ENCODE results near the gene GTF2F2. TPM values are rescaled to one million over a fixed set of nuclear protein-coding genes. Genes with fewer than 3 reads are reported as not detected.

Gene GTF2F2
- total and polyA plus RNA-seq, 2 experiments from 2014 or later: 42.1 to 75.6 TPM

DNA sequence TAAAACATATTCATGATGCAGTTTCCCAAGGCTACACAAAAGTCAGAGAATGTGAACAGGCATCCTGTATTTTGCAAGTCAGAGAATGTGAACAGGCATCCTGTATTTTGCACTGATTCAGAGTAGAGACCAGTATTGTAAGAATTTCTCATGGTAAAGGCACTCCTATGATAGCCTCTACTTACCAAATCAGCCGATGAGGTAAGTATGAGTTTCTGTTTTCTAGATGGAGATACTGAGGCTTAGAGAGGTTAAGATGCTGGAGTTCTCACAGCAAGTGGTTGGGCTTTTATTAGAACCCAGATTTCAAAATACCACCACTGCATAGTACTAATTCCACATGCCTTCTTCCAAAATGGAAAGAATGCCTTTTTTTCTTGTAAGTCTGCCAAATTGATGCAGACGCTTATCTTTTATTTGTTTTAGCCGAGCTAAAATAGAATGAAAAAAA lies 208.4 kb downstream of the GTF2F2 start (continued):
- TF ChIP-seq, protein P1, sequence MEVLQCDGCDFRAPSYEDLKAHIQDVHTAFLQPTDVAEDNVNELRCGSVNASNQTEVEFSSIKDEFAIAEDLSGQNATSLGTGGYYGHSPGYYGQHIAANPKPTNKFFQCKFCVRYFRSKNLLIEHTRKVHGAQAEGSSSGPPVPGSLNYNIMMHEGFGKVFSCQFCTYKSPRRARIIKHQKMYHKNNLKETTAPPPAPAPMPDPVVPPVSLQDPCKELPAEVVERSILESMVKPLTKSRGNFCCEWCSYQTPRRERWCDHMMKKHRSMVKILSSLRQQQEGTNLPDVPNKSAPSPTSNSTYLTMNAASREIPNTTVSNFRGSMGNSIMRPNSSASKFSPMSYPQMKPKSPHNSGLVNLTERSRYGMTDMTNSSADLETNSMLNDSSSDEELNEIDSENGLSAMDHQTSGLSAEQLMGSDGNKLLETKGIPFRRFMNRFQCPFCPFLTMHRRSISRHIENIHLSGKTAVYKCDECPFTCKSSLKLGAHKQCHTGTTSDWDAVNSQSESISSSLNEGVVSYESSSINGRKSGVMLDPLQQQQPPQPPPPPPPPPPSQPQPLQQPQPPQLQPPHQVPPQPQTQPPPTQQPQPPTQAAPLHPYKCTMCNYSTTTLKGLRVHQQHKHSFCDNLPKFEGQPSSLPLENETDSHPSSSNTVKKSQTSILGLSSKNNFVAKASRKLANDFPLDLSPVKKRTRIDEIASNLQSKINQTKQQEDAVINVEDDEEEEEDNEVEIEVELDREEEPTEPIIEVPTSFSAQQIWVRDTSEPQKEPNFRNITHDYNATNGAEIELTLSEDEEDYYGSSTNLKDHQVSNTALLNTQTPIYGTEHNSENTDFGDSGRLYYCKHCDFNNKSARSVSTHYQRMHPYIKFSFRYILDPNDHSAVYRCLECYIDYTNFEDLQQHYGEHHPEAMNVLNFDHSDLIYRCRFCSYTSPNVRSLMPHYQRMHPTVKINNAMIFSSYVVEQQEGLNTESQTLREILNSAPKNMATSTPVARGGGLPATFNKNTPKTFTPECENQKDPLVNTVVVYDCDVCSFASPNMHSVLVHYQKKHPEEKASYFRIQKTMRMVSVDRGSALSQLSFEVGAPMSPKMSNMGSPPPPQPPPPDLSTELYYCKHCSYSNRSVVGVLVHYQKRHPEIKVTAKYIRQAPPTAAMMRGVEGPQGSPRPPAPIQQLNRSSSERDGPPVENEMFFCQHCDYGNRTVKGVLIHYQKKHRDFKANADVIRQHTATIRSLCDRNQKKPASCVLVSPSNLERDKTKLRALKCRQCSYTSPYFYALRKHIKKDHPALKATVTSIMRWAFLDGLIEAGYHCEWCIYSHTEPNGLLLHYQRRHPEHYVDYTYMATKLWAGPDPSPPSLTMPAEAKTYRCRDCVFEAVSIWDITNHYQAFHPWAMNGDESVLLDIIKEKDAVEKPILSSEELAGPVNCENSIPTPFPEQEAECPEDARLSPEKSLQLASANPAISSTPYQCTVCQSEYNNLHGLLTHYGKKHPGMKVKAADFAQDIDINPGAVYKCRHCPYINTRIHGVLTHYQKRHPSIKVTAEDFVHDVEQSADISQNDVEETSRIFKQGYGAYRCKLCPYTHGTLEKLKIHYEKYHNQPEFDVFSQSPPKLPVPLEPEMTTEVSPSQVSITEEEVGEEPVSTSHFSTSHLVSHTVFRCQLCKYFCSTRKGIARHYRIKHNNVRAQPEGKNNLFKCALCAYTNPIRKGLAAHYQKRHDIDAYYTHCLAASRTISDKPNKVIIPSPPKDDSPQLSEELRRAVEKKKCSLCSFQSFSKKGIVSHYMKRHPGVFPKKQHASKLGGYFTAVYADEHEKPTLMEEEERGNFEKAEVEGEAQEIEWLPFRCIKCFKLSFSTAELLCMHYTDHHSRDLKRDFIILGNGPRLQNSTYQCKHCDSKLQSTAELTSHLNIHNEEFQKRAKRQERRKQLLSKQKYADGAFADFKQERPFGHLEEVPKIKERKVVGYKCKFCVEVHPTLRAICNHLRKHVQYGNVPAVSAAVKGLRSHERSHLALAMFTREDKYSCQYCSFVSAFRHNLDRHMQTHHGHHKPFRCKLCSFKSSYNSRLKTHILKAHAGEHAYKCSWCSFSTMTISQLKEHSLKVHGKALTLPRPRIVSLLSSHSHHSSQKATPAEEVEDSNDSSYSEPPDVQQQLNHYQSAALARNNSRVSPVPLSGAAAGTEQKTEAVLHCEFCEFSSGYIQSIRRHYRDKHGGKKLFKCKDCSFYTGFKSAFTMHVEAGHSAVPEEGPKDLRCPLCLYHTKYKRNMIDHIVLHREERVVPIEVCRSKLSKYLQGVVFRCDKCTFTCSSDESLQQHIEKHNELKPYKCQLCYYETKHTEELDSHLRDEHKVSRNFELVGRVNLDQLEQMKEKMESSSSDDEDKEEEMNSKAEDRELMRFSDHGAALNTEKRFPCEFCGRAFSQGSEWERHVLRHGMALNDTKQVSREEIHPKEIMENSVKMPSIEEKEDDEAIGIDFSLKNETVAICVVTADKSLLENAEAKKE (CRISPR knock-in tag; IDR thresholded peaks at IDR 0.05): no peak
- no peak for TF ChIP-seq JUNB (IDR thresholded peaks at IDR 0.05; ENCODE audit: unreplicated experiment)
- TF ChIP-seq, protein P2, sequence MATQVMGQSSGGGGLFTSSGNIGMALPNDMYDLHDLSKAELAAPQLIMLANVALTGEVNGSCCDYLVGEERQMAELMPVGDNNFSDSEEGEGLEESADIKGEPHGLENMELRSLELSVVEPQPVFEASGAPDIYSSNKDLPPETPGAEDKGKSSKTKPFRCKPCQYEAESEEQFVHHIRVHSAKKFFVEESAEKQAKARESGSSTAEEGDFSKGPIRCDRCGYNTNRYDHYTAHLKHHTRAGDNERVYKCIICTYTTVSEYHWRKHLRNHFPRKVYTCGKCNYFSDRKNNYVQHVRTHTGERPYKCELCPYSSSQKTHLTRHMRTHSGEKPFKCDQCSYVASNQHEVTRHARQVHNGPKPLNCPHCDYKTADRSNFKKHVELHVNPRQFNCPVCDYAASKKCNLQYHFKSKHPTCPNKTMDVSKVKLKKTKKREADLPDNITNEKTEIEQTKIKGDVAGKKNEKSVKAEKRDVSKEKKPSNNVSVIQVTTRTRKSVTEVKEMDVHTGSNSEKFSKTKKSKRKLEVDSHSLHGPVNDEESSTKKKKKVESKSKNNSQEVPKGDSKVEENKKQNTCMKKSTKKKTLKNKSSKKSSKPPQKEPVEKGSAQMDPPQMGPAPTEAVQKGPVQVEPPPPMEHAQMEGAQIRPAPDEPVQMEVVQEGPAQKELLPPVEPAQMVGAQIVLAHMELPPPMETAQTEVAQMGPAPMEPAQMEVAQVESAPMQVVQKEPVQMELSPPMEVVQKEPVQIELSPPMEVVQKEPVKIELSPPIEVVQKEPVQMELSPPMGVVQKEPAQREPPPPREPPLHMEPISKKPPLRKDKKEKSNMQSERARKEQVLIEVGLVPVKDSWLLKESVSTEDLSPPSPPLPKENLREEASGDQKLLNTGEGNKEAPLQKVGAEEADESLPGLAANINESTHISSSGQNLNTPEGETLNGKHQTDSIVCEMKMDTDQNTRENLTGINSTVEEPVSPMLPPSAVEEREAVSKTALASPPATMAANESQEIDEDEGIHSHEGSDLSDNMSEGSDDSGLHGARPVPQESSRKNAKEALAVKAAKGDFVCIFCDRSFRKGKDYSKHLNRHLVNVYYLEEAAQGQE (IDR thresholded peaks at IDR 0.05; ENCODE audit: unreplicated experiment): no peak
- no peak for TF ChIP-seq EZH2 (IDR thresholded peaks at IDR 0.05; ENCODE audit: low read depth, unreplicated experiment)
- no peak for TF ChIP-seq STAT1 (IDR thresholded peaks at IDR 0.05; ENCODE audit: unreplicated experiment)

Measured in GM23338 (cell line).